ENCODE measurements around the gene RNU6-7. TPM values are rescaled to one million over a fixed set of nuclear protein-coding genes. Genes with fewer than 3 reads are reported as not detected.

The RNU6-7 gene
- polyA plus RNA-seq = not detected

DNA sequence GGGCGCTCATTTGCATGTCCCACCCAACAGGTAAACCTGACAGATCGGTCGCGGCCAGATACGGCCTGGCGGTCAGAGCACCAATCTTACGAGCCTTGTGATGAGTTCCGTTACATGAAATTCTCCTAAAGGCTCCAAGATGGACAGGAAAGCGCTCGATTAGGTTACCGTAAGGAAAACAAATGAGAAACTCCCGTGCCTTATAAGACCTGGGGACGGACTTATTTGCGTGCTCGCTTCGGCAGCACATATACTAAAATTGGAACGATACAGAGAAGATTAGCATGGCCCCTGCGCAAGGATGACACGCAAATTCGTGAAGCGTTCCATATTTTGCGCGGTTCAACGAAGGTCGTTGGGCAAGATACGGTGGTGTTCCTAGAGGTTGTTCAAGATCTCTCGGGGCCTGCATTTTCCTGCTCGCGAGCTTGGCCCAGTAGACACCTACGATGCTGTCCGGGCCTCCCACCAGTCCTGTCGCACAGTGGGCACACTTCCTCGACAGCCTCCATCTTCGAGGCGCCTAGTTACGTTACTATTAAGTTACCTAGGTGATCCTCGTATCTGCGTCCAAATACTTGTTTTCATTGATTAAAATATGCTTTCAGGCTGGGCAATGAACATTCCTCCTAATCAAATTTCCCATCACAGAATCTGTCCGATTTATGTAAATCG is at the start of gene RNU6-7:
Gene RNU6-7 (plus strand): TSS at position 230 of the 675 bp plus-strand sequence.
- Histone ChIP-seq H3K4me1 (ENCODE audit: control insufficient read depth in 2 of 2, insufficient read depth in 2 of 2, low read length in 1 of 2) (peaks cover 0 to 2% of the 10 kb centered on the region in 2 donors), H3K27ac (ENCODE audit: low read depth in 2 of 2, low read length in 1 of 2) (peak within 1 kb of the TSS; percentile 61 to 92), H3K4me3 (ENCODE audit: low read depth in 1 of 2, low read length in 2 of 2) (peak within 1 kb of the TSS; percentile 74 to 81), H3K27me3 (ENCODE audit: control insufficient read depth in 1 of 2, insufficient read depth in 2 of 2, low read length in 2 of 2) (no peaks in the 10 kb centered on the region), H3K9me3 (ENCODE audit: control insufficient read depth in 2 of 2, insufficient read depth in 1 of 2, low read depth in 1 of 2, low read length in 1 of 2) (no peaks in the 10 kb centered on the region), H3K36me3 (ENCODE audit: control insufficient read depth in 2 of 2, insufficient read depth in 2 of 2, low read length in 1 of 2) (no peaks in the 10 kb centered on the region)
- 1 to 2% methylated on average over 40 of the region's 40 CpGs for WGBS, 2 donors

DNA sequence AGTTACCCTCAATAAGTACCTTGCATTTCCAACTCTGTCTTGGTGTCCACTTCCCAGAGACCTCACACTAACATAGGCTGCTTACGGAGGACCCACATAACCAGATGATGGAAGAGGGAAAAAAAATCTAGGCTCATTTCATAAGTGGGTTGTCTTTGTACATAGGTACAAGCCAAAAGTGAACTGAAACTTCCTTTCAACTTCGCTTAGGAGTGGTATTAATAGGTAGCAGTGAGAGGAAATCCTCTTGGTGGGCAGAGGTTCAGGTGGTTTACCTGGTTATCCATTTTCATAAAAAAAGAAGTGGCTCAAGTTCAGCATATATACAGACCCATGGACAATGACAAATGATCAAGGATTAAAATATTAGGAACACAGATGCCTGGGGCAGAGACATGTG is 35.8 kb upstream of the RNU6-7 start:
- Histone ChIP-seq H3K27ac (ENCODE audit: low read depth in 2 of 2, low read length in 1 of 2) (no peak overlapping the region), H3K4me3 (ENCODE audit: low read depth in 1 of 2, low read length in 2 of 2) (no peak overlapping the region), H3K27me3 (ENCODE audit: control insufficient read depth in 1 of 2, insufficient read depth in 2 of 2, low read length in 2 of 2) (no peaks in the 10 kb centered on the region), H3K36me3 (ENCODE audit: control insufficient read depth in 2 of 2, insufficient read depth in 2 of 2, low read length in 1 of 2) (no peaks in the 10 kb centered on the region), H3K4me1 (ENCODE audit: control insufficient read depth in 2 of 2, insufficient read depth in 2 of 2, low read length in 1 of 2) (no peaks in the 10 kb centered on the region), H3K9me3 (ENCODE audit: control insufficient read depth in 2 of 2, insufficient read depth in 1 of 2, low read depth in 1 of 2, low read length in 1 of 2) (no peaks in the 10 kb centered on the region)
- 88 to 90% methylated on average over 2 of the region's 2 CpGs for WGBS, 2 donors

- 82 to 88% methylated on average over 1 of the region's 1 CpG for WGBS, 2 donors
- Histone ChIP-seq H3K27ac (ENCODE audit: low read depth in 2 of 2, low read length in 1 of 2) (no peak overlapping the region), H3K27me3 (ENCODE audit: control insufficient read depth in 1 of 2, insufficient read depth in 2 of 2, low read length in 2 of 2) (no peaks in the 10 kb centered on the region), H3K9me3 (ENCODE audit: control insufficient read depth in 2 of 2, insufficient read depth in 1 of 2, low read depth in 1 of 2, low read length in 1 of 2) (no peaks in the 10 kb centered on the region), H3K4me3 (ENCODE audit: low read depth in 1 of 2, low read length in 2 of 2) (no peak overlapping the region), H3K36me3 (ENCODE audit: control insufficient read depth in 2 of 2, insufficient read depth in 2 of 2, low read length in 1 of 2) (no peaks in the 10 kb centered on the region), H3K4me1 (ENCODE audit: control insufficient read depth in 2 of 2, insufficient read depth in 2 of 2, low read length in 1 of 2) (no peaks in the 10 kb centered on the region)
These were observed 34.9 kb upstream of the RNU6-7 start for GRCh38 chr14:32166924-32167323.

GRCh38 chr14:32167907-32168306 is 33.9 kb upstream of the RNU6-7 start:
- H3K4me1 ChIP-seq (ENCODE audit: control insufficient read depth in 2 of 2, insufficient read depth in 2 of 2, low read length in 1 of 2) = no peaks in the 10 kb centered on the region
- 67 to 77% methylated on average over 3 of the region's 3 CpGs for WGBS, 2 donors
- H3K27ac ChIP-seq (ENCODE audit: low read depth in 2 of 2, low read length in 1 of 2) = no peak overlapping the region
- no peak overlapping the region for H3K4me3 ChIP-seq (ENCODE audit: low read depth in 1 of 2, low read length in 2 of 2)
- H3K36me3 ChIP-seq (ENCODE audit: control insufficient read depth in 2 of 2, insufficient read depth in 2 of 2, low read length in 1 of 2) = no peaks in the 10 kb centered on the region
- no peaks in the 10 kb centered on the region for H3K27me3 ChIP-seq (ENCODE audit: control insufficient read depth in 1 of 2, insufficient read depth in 2 of 2, low read length in 2 of 2)
- no peaks in the 10 kb centered on the region for H3K9me3 ChIP-seq (ENCODE audit: control insufficient read depth in 2 of 2, insufficient read depth in 1 of 2, low read depth in 1 of 2, low read length in 1 of 2)

DNA sequence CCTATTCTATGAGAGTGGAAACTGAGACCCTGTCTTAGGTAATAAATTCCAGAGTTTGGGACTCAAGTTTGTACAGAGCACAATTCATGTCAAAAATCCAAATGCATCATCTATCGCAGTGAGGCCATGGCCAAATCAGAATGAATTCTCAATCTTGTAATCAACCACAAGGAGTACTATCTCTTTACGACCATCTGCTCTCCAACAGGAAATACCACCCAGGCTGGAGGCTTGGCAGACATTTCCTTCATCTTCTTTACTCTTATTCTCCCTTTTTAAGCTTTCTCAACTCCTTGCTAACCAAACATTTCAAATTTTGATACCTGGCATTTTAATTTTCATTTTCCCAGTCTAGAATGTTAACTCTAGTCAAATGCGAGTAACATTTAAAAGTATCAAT is 32.7 kb upstream of the RNU6-7 start:
- Histone ChIP-seq H3K4me3 (ENCODE audit: low read depth in 1 of 2, low read length in 2 of 2) (no peak overlapping the region), H3K27ac (ENCODE audit: low read depth in 2 of 2, low read length in 1 of 2) (no peak overlapping the region), H3K36me3 (ENCODE audit: control insufficient read depth in 2 of 2, insufficient read depth in 2 of 2, low read length in 1 of 2) (no peaks in the 10 kb centered on the region), H3K9me3 (ENCODE audit: control insufficient read depth in 2 of 2, insufficient read depth in 1 of 2, low read depth in 1 of 2, low read length in 1 of 2) (no peaks in the 10 kb centered on the region), H3K27me3 (ENCODE audit: control insufficient read depth in 1 of 2, insufficient read depth in 2 of 2, low read length in 2 of 2) (no peaks in the 10 kb centered on the region), H3K4me1 (ENCODE audit: control insufficient read depth in 2 of 2, insufficient read depth in 2 of 2, low read length in 1 of 2) (no peaks in the 10 kb centered on the region)
- WGBS, 2 donors = 78 to 82% methylated on average over 3 of the region's 3 CpGs

DNA sequence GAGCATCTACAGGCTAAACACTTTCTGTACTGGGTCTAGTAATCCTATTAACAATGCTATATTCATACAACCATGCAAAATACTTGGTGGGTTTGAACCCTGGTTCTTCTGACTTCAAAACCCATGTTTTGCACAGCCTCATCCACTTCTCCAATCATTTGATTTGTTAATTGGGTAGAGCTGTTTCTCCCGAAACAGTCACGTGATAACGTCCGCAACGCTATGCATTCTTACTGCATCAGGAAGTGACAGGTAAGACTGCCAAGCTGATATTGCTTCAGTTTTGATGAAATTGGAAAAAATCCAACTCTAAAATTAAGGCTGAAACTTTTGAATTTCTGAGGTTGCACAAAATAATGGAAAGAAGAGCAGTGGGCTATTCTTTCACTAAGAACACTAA is 30.4 kb upstream of the RNU6-7 start:
- H3K4me1 ChIP-seq (ENCODE audit: control insufficient read depth in 2 of 2, insufficient read depth in 2 of 2, low read length in 1 of 2) = no peaks in the 10 kb centered on the region
- no peaks in the 10 kb centered on the region for H3K27me3 ChIP-seq (ENCODE audit: control insufficient read depth in 1 of 2, insufficient read depth in 2 of 2, low read length in 2 of 2)
- H3K9me3 ChIP-seq (ENCODE audit: control insufficient read depth in 2 of 2, insufficient read depth in 1 of 2, low read depth in 1 of 2, low read length in 1 of 2) = no peaks in the 10 kb centered on the region
- no peak overlapping the region for H3K4me3 ChIP-seq (ENCODE audit: low read depth in 1 of 2, low read length in 2 of 2)
- WGBS, 2 donors = 87 to 88% methylated on average over 5 of the region's 5 CpGs
- H3K27ac ChIP-seq (ENCODE audit: low read depth in 2 of 2, low read length in 1 of 2) = no peak overlapping the region
- no peaks in the 10 kb centered on the region for H3K36me3 ChIP-seq (ENCODE audit: control insufficient read depth in 2 of 2, insufficient read depth in 2 of 2, low read length in 1 of 2)

- H3K9me3 ChIP-seq (ENCODE audit: control insufficient read depth in 2 of 2, insufficient read depth in 1 of 2, low read depth in 1 of 2, low read length in 1 of 2) = no peaks in the 10 kb centered on the region
- no peak overlapping the region for H3K4me3 ChIP-seq (ENCODE audit: low read depth in 1 of 2, low read length in 2 of 2)
- WGBS, 2 donors = 63 to 73% methylated on average over 2 of the region's 2 CpGs
- no peaks in the 10 kb centered on the region for H3K4me1 ChIP-seq (ENCODE audit: control insufficient read depth in 2 of 2, insufficient read depth in 2 of 2, low read length in 1 of 2)
- H3K36me3 ChIP-seq (ENCODE audit: control insufficient read depth in 2 of 2, insufficient read depth in 2 of 2, low read length in 1 of 2) = no peaks in the 10 kb centered on the region
- H3K27me3 ChIP-seq (ENCODE audit: control insufficient read depth in 1 of 2, insufficient read depth in 2 of 2, low read length in 2 of 2) = no peaks in the 10 kb centered on the region
- no peak overlapping the region for H3K27ac ChIP-seq (ENCODE audit: low read depth in 2 of 2, low read length in 1 of 2)
These were observed 18.4 kb upstream of the RNU6-7 start for GRCh38 chr14:32183151-32184058.

DNA sequence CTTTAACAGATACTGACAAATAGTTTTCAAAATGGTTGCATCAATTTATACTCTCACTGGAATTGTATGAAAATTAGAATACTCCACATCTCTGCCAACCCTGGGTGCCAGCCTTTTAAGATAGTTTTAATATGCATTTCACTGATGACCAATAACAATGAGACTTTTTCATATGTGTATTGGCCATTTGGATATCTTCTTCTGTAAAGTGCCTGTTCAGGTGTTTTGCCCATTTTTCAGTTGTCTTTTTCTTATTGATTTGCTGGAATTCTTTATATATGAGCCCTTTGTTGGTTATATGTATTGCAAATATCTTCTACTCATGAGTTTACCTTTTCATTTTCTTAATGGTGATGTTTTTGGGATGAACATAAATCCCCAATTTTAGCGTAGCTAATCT is 16.7 kb upstream of the RNU6-7 start:
- Histone ChIP-seq H3K36me3 (ENCODE audit: control insufficient read depth in 2 of 2, insufficient read depth in 2 of 2, low read length in 1 of 2) (no peaks in the 10 kb centered on the region), H3K27ac (ENCODE audit: low read depth in 2 of 2, low read length in 1 of 2) (no peak overlapping the region), H3K4me3 (ENCODE audit: low read depth in 1 of 2, low read length in 2 of 2) (no peak overlapping the region), H3K27me3 (ENCODE audit: control insufficient read depth in 1 of 2, insufficient read depth in 2 of 2, low read length in 2 of 2) (no peaks in the 10 kb centered on the region), H3K4me1 (ENCODE audit: control insufficient read depth in 2 of 2, insufficient read depth in 2 of 2, low read length in 1 of 2) (no peaks in the 10 kb centered on the region), H3K9me3 (ENCODE audit: control insufficient read depth in 2 of 2, insufficient read depth in 1 of 2, low read depth in 1 of 2, low read length in 1 of 2) (no peaks in the 10 kb centered on the region)
- WGBS, 2 donors = 94 to 98% methylated on average over 1 of the region's 1 CpG

GRCh38 chr14:32186248-32186647 is 15.6 kb upstream of the RNU6-7 start:
- no peaks in the 10 kb centered on the region for H3K9me3 ChIP-seq (ENCODE audit: control insufficient read depth in 2 of 2, insufficient read depth in 1 of 2, low read depth in 1 of 2, low read length in 1 of 2)
- no peaks in the 10 kb centered on the region for H3K4me1 ChIP-seq (ENCODE audit: control insufficient read depth in 2 of 2, insufficient read depth in 2 of 2, low read length in 1 of 2)
- no peak overlapping the region for H3K27ac ChIP-seq (ENCODE audit: low read depth in 2 of 2, low read length in 1 of 2)
- H3K36me3 ChIP-seq (ENCODE audit: control insufficient read depth in 2 of 2, insufficient read depth in 2 of 2, low read length in 1 of 2) = no peaks in the 10 kb centered on the region
- H3K4me3 ChIP-seq (ENCODE audit: low read depth in 1 of 2, low read length in 2 of 2) = no peak overlapping the region
- H3K27me3 ChIP-seq (ENCODE audit: control insufficient read depth in 1 of 2, insufficient read depth in 2 of 2, low read length in 2 of 2) = no peaks in the 10 kb centered on the region
